A673 (cell line): ENCODE data around the gene NR2C2. TPM values are rescaled to one million over a fixed set of nuclear protein-coding genes. Genes with fewer than 3 reads are reported as not detected.

Experiments used
- BruUV-seq: library from RNA; stranded (reverse); fragments of 400-500 nt; replicated peaks from 2 replicates; lab custom pipeline; 2021; lab: Mats Ljungman, UMichigan
- CTCF ChIA-PET: fragments of 300-600 bp; sonication (Branson Sonifier 250); formaldehyde crosslinking; loops from one replicate; lab custom pipeline; 2022; ENCODE audit warnings: antibody characterized with exemption; lab: Charles Lee
- POLR2A ChIA-PET: fragments of 300-600 bp; sonication (Branson Sonifier 250); formaldehyde crosslinking; loops from one replicate; lab custom pipeline; 2022; ENCODE audit warnings: antibody characterized with exemption; ENCODE audit not compliant: low non-redundant PET; lab: Charles Lee
- DNase-seq: peaks from one replicate; pipeline ENCODE4 v3.0.0-alpha.2; 2015; ENCODE audit warnings: low spot score
- H3K27ac ChIP-seq: fragments of 200-600 bp; sonication (generic); 2 replicates; pipeline ENCODE4 v1.5.1; 2016; ENCODE audit warnings: mixed run types, low read depth, mild to moderate bottlenecking, mixed read lengths, antibody characterized with exemption, low read length; ENCODE audit not compliant: poor library complexity, severe bottlenecking
- H3K27me3 ChIP-seq: fragments of 200-600 bp; sonication (generic); replicated peaks from 2 replicates; pipeline ENCODE4 v1.6.1; 2017; ENCODE audit warnings: mixed run types, low read depth, mild to moderate bottlenecking, mixed read lengths, antibody characterized with exemption, low read length; ENCODE audit not compliant: insufficient read depth, poor library complexity
- H3K36me3 ChIP-seq: fragments of 200-600 bp; sonication (generic); 2 replicates; pipeline ENCODE4 v1.6.1; 2016; ENCODE audit warnings: mixed run types, mild to moderate bottlenecking, mixed read lengths, antibody characterized with exemption, low read length; ENCODE audit not compliant: insufficient read depth, poor library complexity, severe bottlenecking
- H3K4me1 ChIP-seq: fragments of 200-600 bp; sonication (generic); 2 replicates; pipeline ENCODE4 v1.6.1; 2017; ENCODE audit warnings: mixed run types, mild to moderate bottlenecking, mixed read lengths, antibody characterized with exemption, low read length; ENCODE audit not compliant: insufficient read depth, poor library complexity, severe bottlenecking
- H3K4me3 ChIP-seq: fragments of 200-600 bp; sonication (generic); 2 replicates; pipeline ENCODE4 v1.5.1; 2016; ENCODE audit warnings: low read depth, mixed run types, mild to moderate bottlenecking, mixed read lengths, low read length; ENCODE audit not compliant: poor library complexity, severe bottlenecking
- H3K9me3 ChIP-seq: fragments of 200-600 bp; sonication (generic); 2 replicates; pipeline ENCODE4 v1.6.1; 2016; ENCODE audit warnings: mixed run types, low read depth, mild to moderate bottlenecking, mixed read lengths, antibody characterized with exemption, low read length; ENCODE audit not compliant: poor library complexity, severe bottlenecking
- CTCF ChIP-seq: fragments of 300-800, 200-600 bp; sonication (generic); conservative IDR thresholded peaks from 2 replicates; pipeline ENCODE4 v1.5.1; 2017; ENCODE audit warnings: low read depth, mild to moderate bottlenecking, antibody characterized with exemption, low read length, moderate library complexity, mixed read lengths
- EZH2 ChIP-seq: fragments of 200-600 bp; sonication (generic); IDR thresholded peaks from 2 replicates; pipeline ENCODE4 v1.6.1; 2017; ENCODE audit warnings: borderline replicate concordance, low read depth, mild to moderate bottlenecking, mixed read lengths, antibody characterized with exemption, low read length; ENCODE audit not compliant: poor library complexity, severe bottlenecking
- intact Hi-C: fragments of 100-400 bp; cut with micrococcal nuclease; formaldehyde crosslinking; loops from one replicate; pipeline ENCODE4 v1.10.0; 2022; ENCODE audit not compliant: unreplicated experiment
- total RNA-seq: library from RNA; stranded (reverse); gene quantifications from 2 replicates; pipeline ENCODE4 v1.2.3, GENCODE V29; 2021

The NR2C2 gene
- total RNA-seq, 1 experiment from 2014 or later, result 56.5 TPM

- Histone ChIP-seq H3K36me3 (peaks cover 87% of the 10 kb centered on the region), H3K9me3 (no peaks in the 10 kb centered on the region), H3K27me3 (no peaks in the 10 kb centered on the region), H3K4me3 (no peak overlapping the region), H3K27ac (no peak overlapping the region), H3K4me1 (peaks cover 33% of the 10 kb centered on the region)
- no peak for DNase-seq
- no TSS peak for BruUV-seq
- ChIA-PET POLR2A (no interaction called here), CTCF (no interaction called here)
- intact Hi-C loops, result loop anchor here (5.0 kb wide), 1 partner anchor 114 kb away; no protein-coding TSS in a partner anchor
- no peak for TF ChIP-seq CTCF
- TF ChIP-seq EZH2, result no peak
Observed at GRCh38 chr3:15040844-15041243, 93.5 kb downstream of the NR2C2 start.

- peak overlapping the region; percentile 5 for H3K27ac ChIP-seq
- intact Hi-C loops, result loop anchor here (5.0 kb wide), 1 partner anchor 115 kb away; no protein-coding TSS in a partner anchor
- ChIA-PET CTCF (no interaction called here), POLR2A (no interaction called here)
- H3K4me3 ChIP-seq, result no peak overlapping the region
- no peaks in the 10 kb centered on the region for H3K27me3 ChIP-seq
- no TSS peak for BruUV-seq
- H3K4me1 ChIP-seq, result peaks cover 33% of the 10 kb centered on the region
- no peaks in the 10 kb centered on the region for H3K9me3 ChIP-seq
- no peak for DNase-seq
- TF ChIP-seq EZH2 (no peak), CTCF (no peak)
- H3K36me3 ChIP-seq, result peaks cover 93% of the 10 kb centered on the region
Observed at GRCh38 chr3:15041950-15042349, 94.6 kb downstream of the NR2C2 start.

- DNase-seq, result peak; percentile 66
- ChIA-PET POLR2A (interaction anchor here (0.6 kb wide), 1 partner anchor 22 kb away, joined by 4 read pairs; the partner anchor contains the start of gene MRPS25), CTCF (no interaction called here)
- Histone ChIP-seq H3K4me1 (peaks cover 33% of the 10 kb centered on the region), H3K9me3 (no peaks in the 10 kb centered on the region), H3K27ac (peak overlapping the region; percentile 53), H3K4me3 (no peak overlapping the region), H3K36me3 (peaks cover 93% of the 10 kb centered on the region), H3K27me3 (no peaks in the 10 kb centered on the region)
- intact Hi-C loops, result loop anchor here (5.0 kb wide), 1 partner anchor 116 kb away; no protein-coding TSS in a partner anchor
- no TSS peak for BruUV-seq
- TF ChIP-seq CTCF, result no peak
Observed at GRCh38 chr3:15042936-15043335, 95.6 kb downstream of the NR2C2 start.
